ENCODE data around the gene INPP5A.

GRCh38 chr10:132728741-132729140 is 191.2 kb downstream of the INPP5A start:
- TF ChIP-seq EP300 (IDR thresholded peaks at IDR 0.05; ENCODE audit: low read depth), result no peak
- TF ChIP-seq CTCF (IDR thresholded peaks at IDR 0.05), result no peak
- no peak for TF ChIP-seq POLR2A (IDR thresholded peaks at IDR 0.05)
- TF ChIP-seq POLR2AphosphoS5 (IDR thresholded peaks at IDR 0.05), result no peak

Measured in transverse colon (tissue), 4 donors.